ENCODE results near the gene LYST.

Gene LYST

DNA sequence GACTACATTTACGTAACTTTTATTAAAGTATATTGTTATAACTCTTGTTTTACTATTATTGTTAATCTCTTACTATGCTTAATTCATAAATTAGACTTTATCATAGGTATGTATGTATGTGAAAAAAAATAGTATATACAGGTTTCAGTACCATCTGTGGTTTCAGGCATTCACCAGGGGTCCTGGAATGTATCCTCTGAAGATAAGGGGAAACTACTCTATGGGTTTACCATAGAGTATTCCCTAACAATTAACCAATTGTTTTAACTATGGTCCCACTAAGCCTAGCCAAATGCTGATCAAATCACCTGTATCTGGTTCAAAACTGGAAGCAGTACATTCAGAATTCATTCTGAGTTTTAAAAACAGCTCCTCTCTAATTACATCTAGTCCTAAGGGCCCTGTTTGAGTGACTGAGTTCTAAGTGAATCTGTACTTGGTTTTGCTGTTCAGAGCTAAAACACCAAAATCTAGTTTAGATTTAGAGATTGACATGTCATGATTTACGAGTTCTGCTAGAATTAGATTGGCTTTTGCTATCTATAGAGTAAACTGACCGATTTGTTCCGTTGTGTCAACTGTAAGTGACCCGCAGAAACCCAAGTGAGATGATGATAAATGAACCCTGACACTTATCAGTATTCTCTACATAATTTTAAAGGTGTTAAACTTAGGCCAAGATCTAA lies 123.6 kb downstream of the LYST start:
- TF ChIP-seq, protein P1, sequence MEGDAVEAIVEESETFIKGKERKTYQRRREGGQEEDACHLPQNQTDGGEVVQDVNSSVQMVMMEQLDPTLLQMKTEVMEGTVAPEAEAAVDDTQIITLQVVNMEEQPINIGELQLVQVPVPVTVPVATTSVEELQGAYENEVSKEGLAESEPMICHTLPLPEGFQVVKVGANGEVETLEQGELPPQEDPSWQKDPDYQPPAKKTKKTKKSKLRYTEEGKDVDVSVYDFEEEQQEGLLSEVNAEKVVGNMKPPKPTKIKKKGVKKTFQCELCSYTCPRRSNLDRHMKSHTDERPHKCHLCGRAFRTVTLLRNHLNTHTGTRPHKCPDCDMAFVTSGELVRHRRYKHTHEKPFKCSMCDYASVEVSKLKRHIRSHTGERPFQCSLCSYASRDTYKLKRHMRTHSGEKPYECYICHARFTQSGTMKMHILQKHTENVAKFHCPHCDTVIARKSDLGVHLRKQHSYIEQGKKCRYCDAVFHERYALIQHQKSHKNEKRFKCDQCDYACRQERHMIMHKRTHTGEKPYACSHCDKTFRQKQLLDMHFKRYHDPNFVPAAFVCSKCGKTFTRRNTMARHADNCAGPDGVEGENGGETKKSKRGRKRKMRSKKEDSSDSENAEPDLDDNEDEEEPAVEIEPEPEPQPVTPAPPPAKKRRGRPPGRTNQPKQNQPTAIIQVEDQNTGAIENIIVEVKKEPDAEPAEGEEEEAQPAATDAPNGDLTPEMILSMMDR (IDR thresholded peaks at IDR 0.05; ENCODE audit: control extremely low read depth, extremely low read depth, low read depth, missing control alignments): no peak
- DNase-seq (ENCODE audit: extremely low spot score): no peak
- CTCF ChIA-PET: no interaction called here
- POLR2A ChIA-PET: no interaction called here

DNA sequence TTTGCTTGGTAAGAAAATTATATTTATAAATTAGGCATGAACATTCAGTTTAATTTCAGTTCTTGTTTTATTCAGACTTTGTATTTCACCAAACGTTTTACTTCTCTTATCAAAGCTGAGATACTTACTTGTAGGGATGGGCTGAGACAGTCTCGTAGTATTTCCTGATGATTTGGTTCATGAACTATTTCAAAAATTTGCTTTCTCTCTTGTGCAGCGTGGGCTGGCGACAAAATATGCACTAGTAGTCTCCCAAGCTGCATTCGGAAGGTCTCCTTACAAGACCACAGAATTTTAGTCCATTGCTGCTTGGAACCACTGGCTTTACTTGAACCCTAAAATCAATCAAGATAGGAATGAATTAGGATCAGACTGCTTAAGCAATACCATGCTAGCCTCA lies 125.4 kb downstream of the LYST start:
- POLR2A ChIA-PET: no interaction called here
- TF ChIP-seq, protein P1 (IDR thresholded peaks at IDR 0.05; ENCODE audit: control extremely low read depth, extremely low read depth, low read depth, missing control alignments): no peak
- CTCF ChIA-PET: interaction anchor here (0.6 to 2.3 kb wide), 2 partner anchors 9 kb away, joined by 3 to 8 read pairs; no protein-coding TSS in a partner anchor
- no peak for DNase-seq (ENCODE audit: extremely low spot score)

DNA sequence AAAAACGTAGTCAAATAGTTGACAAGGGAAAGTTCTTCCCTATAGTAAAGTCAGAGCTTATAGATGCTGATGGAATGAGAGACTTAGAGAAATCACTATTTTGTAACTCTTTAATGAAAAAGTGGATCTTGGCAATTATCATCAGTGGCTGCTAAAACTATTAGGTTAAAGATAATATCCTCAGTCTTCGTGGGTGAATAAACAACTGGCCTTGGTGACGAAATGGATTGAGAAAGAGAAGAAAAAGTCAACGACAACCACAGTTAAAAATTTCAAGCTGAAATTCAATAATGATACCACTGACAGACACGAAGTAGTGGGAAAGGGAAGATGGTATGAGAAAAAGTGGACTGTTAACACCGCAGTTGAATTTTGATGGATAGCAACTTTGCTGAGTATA lies 127.1 kb downstream of the LYST start:
- ChIA-PET POLR2A (no interaction called here), CTCF (interaction anchor here (2.3 kb wide), 1 partner anchor 11 kb away, joined by 8 read pairs; no protein-coding TSS in a partner anchor)
- TF ChIP-seq, protein P1 (IDR thresholded peaks at IDR 0.05; ENCODE audit: control extremely low read depth, extremely low read depth, low read depth, missing control alignments): no peak
- DNase-seq (ENCODE audit: extremely low spot score): no peak

DNA sequence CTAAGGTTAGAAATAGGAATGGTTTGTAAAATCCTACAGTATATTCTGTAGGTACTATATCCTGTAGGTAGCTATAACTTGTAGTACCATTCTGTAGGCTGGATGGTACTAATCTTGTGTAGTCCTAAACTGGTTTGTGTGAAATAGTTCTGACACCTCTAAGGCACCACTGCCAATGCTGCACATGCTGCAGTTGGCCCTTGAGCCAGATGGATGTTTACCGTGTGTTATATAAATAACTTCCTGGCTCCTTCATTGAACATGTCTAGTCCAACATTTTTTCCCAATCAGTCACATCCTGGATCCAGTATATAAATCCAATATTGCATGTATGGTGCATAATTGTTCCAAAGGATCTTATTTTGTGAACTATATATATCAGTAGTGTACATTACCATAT lies 127.6 kb downstream of the LYST start:
- ChIA-PET POLR2A (no interaction called here), CTCF (interaction anchor here (0.8 to 2.3 kb wide), 2 partner anchors 10 to 11 kb away, joined by 4 to 8 read pairs; no protein-coding TSS in a partner anchor)
- no peak for DNase-seq (ENCODE audit: extremely low spot score)
- TF ChIP-seq, protein P1 (IDR thresholded peaks at IDR 0.05; ENCODE audit: control extremely low read depth, extremely low read depth, low read depth, missing control alignments): no peak

DNA sequence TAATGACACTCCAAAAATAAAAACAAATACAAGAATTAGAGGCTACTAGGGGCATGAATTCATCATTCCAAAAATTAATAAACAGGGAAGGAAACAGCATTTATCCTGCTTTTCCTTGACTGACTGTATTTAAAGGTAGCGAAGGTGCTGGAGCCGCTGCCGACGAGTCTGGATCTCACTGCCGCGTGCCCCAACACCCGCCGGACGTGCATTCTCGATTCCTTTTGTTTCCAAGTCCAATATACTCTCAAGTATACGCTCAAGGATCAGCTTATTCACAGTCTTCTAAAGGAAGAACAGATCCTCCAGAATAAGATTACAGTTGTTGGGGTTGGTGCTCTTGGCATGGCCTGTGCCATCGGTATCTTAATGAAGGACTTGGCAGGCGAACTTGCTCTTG lies 129.0 kb downstream of the LYST start:
- TF ChIP-seq, protein P1 (IDR thresholded peaks at IDR 0.05; ENCODE audit: control extremely low read depth, extremely low read depth, low read depth, missing control alignments): no peak
- DNase-seq (ENCODE audit: extremely low spot score): no peak
- ChIA-PET POLR2A (no interaction called here), CTCF (interaction anchor here (1.4 kb wide), 1 partner anchor 13 kb away, joined by 3 read pairs; no protein-coding TSS in a partner anchor)

DNA sequence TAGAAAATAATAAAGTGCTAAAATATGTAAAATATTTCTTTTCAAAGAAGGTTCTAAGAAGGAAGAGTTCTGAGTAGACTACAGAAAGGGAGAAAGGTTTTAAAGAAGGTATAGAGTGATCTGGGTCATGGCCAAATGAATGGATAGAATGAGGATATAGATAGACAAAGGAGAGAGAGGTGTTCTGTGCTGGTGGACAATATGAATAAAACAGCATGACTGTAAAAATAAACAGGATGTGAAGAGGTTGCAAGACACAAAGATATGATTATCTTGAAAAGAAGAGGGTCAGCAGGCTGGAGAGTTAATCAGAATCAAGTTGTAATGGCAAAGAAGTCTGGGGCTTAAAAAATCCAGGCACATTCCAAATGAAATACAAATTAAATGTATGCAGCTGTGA lies 130.4 kb downstream of the LYST start:
- TF ChIP-seq, protein P1 (IDR thresholded peaks at IDR 0.05; ENCODE audit: control extremely low read depth, extremely low read depth, low read depth, missing control alignments): no peak
- POLR2A ChIA-PET: no interaction called here
- DNase-seq (ENCODE audit: extremely low spot score): no peak
- CTCF ChIA-PET: interaction anchor here (1.4 kb wide), 1 partner anchor 15 kb away, joined by 3 read pairs; no protein-coding TSS in a partner anchor

All from GM10248 (cell line).